PFSK-1 (cell line): Measurements from ENCODE around the gene THBS1.

ENCODE experiments used
- FOXP2 ChIP-seq: optimal IDR thresholded peaks from 2 replicates; pipeline ENCODE3; 2011; ENCODE audit warnings: borderline replicate concordance, control low read depth, inconsistent platforms; ENCODE audit not compliant: insufficient read depth; ENCODE audit errors: extremely low read length, extremely low read depth
- POLR2AphosphoS5 ChIP-seq: IDR thresholded peaks from 2 replicates; pipeline ENCODE4 v1.6.1; 2012; ENCODE audit warnings: low read depth, mild to moderate bottlenecking, control low read depth, low read length, moderate library complexity
- REST ChIP-seq, 2 experiments: IDR thresholded peaks; 2 replicates each; pipeline versions ENCODE4 v1.6.1 to v1.8.0; 2011 to 2012; ENCODE audit warnings: low read depth in 2 of 2, low read length in 2 of 2, control low read depth in 1 of 2, inconsistent platforms in 1 of 2, mild to moderate bottlenecking in 1 of 2, moderate library complexity in 1 of 2; ENCODE audit not compliant: insufficient read depth in 1 of 2
- SIN3A ChIP-seq: IDR thresholded peaks from 2 replicates; pipeline ENCODE4 v1.6.1; 2012; ENCODE audit warnings: mild to moderate bottlenecking, low read length, moderate library complexity, borderline replicate concordance; ENCODE audit not compliant: insufficient read depth
- TAF1 ChIP-seq: IDR thresholded peaks from 2 replicates; pipeline ENCODE4 v1.6.1; 2012; ENCODE audit warnings: low read length, control low read depth, borderline replicate concordance; ENCODE audit not compliant: insufficient read depth

GRCh38 chr15:39588531-39589192 lies 7.8 kb downstream of the THBS1 start:
- TF ChIP-seq POLR2AphosphoS5 (no peak), SIN3A (no peak), TAF1 (no peak), REST (IDR thresholded peaks at IDR 0.05; ENCODE audit: insufficient read depth in 1 of 2, low read depth in 2 of 2, low read length in 2 of 2) (no peak), FOXP2 (no peak)
